ENCODE measurements around the gene PRR15L.

- TF ChIP-seq YY1 (IDR thresholded peaks at IDR 0.05; ENCODE audit: insufficient read depth, insufficient read length) (no peak), ZNF274 (IDR thresholded peaks at IDR 0.05; ENCODE audit: low read depth, low read length) (no peak)
These were observed 43.3 kb downstream of the PRR15L start for GRCh38 chr17:47914306-47914948.
